Epithelial cell of esophagus (primary cell): ENCODE measurements around the gene ARPC1B.

ENCODE experiments used
- DNase-seq: peaks from one replicate; pipeline ENCODE4 v3.0.0; 2010; ENCODE audit warnings: low read depth
- H3K4me3 ChIP-seq: 2 replicates; pipeline ENCODE4 v1.5.1; 2011; ENCODE audit warnings: mild to moderate bottlenecking, low read length, control low read depth
- TF ChIP-seq, protein P1 (sequence below): IDR thresholded peaks from 2 replicates; pipeline ENCODE4 v1.5.1; 2011; ENCODE audit warnings: low read depth, mild to moderate bottlenecking, low read length, control low read depth, inconsistent platforms; ENCODE audit not compliant: insufficient read depth; ENCODE audit errors: missing control alignments

ARPC1B gene

DNA sequence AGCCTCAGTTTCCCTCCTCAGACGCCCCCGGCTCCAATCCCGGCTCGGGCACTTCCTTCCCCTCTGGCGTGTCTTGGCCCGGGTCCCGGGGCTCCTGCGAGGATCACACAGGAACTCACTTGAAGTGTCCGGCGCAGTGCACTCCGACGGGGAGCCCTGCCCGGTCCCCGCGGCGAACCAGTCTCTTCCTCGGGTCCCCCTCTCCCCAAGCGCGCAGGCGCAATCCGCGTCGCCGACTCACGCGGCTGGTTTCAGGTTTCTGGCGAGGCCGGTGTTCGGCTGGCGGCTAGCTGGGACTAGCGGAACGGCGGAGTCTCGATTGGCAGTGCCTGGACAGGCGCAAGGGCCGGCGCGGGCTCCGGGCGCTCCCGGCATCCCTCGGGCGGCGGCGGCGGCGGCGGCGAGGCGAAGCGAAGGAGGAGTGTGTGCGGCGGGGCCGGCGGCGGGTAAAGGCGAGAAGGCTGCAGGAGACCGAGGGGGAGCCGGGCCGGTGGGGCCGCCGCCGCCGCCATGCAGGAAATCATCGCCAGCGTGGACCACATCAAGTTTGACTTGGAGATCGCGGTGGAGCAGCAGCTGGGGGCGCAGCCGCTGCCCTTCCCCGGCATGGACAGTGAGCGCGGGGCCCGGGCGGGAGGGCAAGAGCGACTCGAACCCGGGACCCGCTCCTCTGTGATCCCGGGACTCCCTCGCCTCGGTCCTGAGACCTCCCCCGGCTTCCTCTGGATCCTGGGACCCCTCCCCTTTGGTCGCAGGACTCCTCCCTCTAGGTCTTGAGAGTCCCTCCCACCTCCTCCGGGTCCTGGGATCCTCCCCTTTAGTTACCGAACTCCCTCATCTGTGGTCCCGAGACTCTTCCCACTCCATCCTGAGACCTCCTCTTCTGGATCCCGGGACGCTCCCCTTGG lies 64.3 kb downstream of the ARPC1B start, which contains the start of the genes CPSF4 and PTCD1:
Gene CPSF4, plus strand, starts transcription at position 371 of the 908 bp plus-strand sequence. Its CDS starts 140 bp downstream, at position 511.
Gene PTCD1, minus strand, starts transcription at position 226 of the 908 bp plus-strand sequence. CDS start 3,556 bp downstream, outside the sequence.
- TF ChIP-seq, protein P1, sequence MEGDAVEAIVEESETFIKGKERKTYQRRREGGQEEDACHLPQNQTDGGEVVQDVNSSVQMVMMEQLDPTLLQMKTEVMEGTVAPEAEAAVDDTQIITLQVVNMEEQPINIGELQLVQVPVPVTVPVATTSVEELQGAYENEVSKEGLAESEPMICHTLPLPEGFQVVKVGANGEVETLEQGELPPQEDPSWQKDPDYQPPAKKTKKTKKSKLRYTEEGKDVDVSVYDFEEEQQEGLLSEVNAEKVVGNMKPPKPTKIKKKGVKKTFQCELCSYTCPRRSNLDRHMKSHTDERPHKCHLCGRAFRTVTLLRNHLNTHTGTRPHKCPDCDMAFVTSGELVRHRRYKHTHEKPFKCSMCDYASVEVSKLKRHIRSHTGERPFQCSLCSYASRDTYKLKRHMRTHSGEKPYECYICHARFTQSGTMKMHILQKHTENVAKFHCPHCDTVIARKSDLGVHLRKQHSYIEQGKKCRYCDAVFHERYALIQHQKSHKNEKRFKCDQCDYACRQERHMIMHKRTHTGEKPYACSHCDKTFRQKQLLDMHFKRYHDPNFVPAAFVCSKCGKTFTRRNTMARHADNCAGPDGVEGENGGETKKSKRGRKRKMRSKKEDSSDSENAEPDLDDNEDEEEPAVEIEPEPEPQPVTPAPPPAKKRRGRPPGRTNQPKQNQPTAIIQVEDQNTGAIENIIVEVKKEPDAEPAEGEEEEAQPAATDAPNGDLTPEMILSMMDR, result no peak
- peak; percentile 97 for DNase-seq
- peak within 1 kb of the TSS; percentile 95 for H3K4me3 ChIP-seq

DNA sequence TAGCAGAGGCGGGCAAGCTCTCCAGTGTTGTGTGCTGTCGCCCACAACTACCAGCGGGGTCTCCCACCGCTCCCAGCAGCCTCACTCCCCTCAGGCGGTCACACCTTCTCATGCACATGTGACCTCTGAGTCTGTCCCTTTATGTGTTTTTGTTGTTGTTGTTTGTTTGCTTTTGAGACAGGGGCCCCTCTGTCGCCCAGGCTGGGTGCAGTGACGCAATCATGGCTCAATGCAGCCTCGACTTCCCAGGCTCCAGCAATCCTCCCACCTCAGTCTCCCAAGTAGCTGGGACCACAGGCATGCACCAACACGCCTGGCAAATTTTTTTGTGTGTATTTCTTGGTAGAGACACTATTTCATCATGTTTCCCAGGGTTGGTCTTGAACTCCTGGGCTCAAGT lies 65.7 kb downstream of the ARPC1B start:
- peak overlapping the region; percentile 95 for H3K4me3 ChIP-seq
- peak; percentile 64 for DNase-seq
- TF ChIP-seq, protein P1, result no peak
